ENCODE measurements around the gene APH1A.
A peak's percentile ranks its signal among the peaks of the same experiment; 100 is the strongest.

The APH1A gene

DNA sequence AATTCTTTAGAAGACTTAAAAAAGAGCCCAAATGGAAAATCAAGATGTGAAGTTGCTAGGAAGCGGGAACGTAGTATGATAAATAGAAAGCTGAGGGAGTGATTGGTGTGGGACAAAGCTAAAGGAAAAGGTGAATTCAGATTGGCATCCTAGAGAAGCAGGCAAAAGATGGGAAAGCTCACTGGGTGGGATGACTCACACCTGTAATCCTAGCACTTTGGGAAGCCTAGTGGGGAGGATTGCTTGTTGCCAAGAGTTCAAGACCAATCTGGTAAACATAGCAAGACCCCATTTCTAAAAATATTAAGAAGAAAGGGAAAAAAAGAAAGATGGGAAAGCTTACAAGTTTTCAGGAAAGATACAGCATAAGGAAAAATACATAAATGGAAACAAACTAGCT lies 26.7 kb upstream of the APH1A start:
- no peak overlapping the region for H3K4me3 ChIP-seq (ENCODE audit: low read depth, low read length)
- TF ChIP-seq, protein P1, sequence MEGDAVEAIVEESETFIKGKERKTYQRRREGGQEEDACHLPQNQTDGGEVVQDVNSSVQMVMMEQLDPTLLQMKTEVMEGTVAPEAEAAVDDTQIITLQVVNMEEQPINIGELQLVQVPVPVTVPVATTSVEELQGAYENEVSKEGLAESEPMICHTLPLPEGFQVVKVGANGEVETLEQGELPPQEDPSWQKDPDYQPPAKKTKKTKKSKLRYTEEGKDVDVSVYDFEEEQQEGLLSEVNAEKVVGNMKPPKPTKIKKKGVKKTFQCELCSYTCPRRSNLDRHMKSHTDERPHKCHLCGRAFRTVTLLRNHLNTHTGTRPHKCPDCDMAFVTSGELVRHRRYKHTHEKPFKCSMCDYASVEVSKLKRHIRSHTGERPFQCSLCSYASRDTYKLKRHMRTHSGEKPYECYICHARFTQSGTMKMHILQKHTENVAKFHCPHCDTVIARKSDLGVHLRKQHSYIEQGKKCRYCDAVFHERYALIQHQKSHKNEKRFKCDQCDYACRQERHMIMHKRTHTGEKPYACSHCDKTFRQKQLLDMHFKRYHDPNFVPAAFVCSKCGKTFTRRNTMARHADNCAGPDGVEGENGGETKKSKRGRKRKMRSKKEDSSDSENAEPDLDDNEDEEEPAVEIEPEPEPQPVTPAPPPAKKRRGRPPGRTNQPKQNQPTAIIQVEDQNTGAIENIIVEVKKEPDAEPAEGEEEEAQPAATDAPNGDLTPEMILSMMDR (IDR thresholded peaks at IDR 0.05; ENCODE audit: borderline replicate concordance, insufficient read depth, low read depth, low read length), result no peak

DNA sequence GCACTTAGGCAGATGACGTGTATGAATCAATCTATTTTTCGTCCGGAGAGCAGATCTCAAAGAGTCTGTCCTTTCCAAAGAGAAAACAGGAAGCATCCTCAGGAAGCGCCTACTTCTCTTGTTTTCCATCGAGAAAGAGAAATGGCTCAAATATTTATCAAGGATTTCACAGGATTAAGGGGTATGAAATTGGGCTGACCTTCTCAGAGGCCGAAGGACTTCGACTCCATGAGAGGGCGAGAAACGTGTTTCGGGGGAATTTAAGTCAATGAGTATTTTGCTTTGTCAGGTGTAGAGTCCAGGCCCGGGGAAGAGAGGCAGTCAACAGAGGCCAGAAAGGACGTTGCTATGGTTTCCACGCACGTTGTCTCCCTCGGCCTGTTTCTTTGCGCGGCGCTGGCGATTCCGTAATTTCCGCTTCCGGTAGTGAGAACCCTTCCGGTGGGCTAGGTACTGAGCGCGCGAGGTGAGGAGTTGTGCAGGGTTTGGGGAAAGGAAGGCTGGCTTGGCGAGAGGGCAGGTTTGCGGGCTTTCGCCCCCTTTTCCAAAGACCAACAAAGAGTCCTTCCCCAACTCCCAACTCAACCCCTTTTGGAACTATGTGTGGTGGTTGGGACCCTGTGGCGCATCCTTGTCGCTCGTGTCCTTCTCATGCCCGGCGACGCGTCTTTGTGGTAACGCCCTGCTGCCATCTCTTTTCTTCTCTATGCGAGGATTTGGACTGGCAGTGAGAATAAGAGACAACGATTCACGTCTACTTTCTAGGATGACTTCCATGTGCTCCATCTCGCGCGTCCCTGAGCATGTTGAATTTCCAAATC lies 24.8 kb upstream of the APH1A start, which contains the start of gene MRPS21:
TSS of gene MRPS21 (plus strand) at position 429 of the 821 bp plus-strand sequence. CDS start 506 bp downstream, outside the sequence.
- peak within 1 kb of the TSS; percentile 97 for H3K4me3 ChIP-seq (ENCODE audit: low read depth, low read length)
- TF ChIP-seq, protein P1 (IDR thresholded peaks at IDR 0.05; ENCODE audit: borderline replicate concordance, insufficient read depth, low read depth, low read length), result no peak

DNA sequence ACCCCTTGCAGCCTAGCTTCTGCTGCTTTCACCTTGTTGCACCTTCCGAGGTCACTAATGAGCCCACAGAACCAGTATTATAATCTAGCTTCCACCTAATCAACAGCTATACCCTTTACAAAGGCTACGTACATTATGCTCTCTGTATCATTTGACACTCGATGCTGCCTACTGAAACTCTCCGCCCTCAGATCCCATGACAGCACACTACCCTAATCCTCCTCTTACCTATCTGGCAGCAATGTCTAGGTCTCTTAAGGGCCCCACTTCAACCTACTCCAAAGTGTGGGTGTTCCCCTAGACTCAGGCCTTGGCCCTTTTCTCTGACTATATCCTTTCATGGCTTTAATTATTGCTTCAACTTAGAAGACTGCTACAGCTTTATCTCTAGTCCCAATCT lies 20.0 kb upstream of the APH1A start:
- no peak overlapping the region for H3K4me3 ChIP-seq (ENCODE audit: low read depth, low read length)
- TF ChIP-seq, protein P1 (IDR thresholded peaks at IDR 0.05; ENCODE audit: borderline replicate concordance, insufficient read depth, low read depth, low read length), result no peak

DNA sequence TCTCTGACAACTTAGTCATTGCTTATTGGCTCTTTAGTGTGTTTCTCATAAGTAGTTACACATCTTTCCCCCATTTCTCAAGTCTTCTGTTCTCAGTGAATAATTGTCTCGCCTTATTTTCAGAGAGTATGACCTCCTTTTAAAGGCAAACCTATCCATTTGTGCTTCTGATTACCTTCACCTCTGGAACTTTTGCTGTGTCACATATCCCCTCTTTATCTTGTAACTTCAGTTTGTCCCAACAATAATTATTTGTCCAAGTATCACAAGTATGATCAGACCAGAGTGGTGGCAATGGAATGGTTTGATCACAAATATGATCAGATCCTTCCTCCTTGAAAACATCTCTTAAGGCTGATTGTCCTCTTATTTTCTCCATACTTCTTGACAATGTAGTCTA lies 19.6 kb upstream of the APH1A start:
- TF ChIP-seq, protein P1 (IDR thresholded peaks at IDR 0.05; ENCODE audit: borderline replicate concordance, insufficient read depth, low read depth, low read length), result no peak
- H3K4me3 ChIP-seq (ENCODE audit: low read depth, low read length), result no peak overlapping the region

DNA sequence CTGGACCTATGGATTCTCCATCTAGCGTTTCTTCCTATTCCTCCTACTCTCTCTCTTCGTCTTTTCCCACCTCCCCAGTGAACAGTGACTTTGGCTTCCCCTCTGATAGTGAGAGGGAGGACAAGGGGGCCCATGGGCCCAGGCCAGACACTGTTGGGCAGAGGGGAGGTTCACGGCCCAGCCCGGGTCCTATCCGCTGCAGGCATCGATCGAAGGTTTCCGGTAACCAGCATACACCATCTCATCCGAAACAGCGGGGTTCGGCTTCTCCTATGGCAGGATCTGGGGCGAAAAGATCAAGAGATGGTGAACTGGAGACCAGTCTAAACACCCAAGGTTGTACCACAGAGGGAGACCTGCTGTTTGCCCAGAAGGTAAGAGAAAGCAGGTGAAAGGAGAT lies 14.4 kb upstream of the APH1A start:
- TF ChIP-seq, protein P1 (IDR thresholded peaks at IDR 0.05; ENCODE audit: borderline replicate concordance, insufficient read depth, low read depth, low read length), result no peak

DNA sequence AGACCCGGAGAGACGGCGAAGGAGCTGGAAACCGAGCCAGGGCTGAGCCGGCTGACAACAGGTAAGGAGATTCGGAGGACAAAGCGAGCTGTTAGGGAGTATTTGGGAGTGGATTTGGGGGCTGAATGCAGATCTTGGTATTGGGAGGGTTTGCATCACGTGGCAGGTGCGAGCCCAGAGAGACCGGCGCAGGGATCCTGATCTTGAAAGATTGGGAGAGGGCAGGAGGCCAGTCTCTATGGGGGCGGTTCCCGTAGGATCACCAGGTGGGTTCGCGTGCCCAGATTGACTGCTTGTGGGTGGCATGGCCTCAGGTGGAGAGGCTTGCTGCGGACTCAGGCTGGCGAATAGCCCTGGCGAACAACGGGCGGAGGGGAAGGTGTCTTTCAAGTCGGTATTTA lies 13.7 kb upstream of the APH1A start:
- H3K4me3 ChIP-seq (ENCODE audit: low read depth, low read length), result no peak overlapping the region
- TF ChIP-seq, protein P1 (IDR thresholded peaks at IDR 0.05; ENCODE audit: borderline replicate concordance, insufficient read depth, low read depth, low read length), result no peak

More for the DNA sequence above, 14.4 kb upstream of the APH1A start:
- H3K4me3 ChIP-seq (ENCODE audit: low read depth, low read length), result no peak overlapping the region
